Psoas muscle (tissue), 8 donors: ENCODE results near the gene VEPH1. TPM values are rescaled to one million over a fixed set of nuclear protein-coding genes. Genes with fewer than 3 reads are reported as not detected.

ENCODE experiments used
- ATAC-seq, 4 donors: fragments of 200-7000 bp; cut with Tn5 transposase; one replicate each; pipeline ENCODE4 v1.9.1; 2020; ENCODE audit warnings: moderate library complexity in 3 of 4, mild to moderate bottlenecking in 2 of 4
- DNase-seq, 2 donors: peaks; one replicate each; pipeline ENCODE4 v3.0.0-alpha.2; 2020
- H3K27ac ChIP-seq: fragments of 200-600 bp; one replicate; pipeline ENCODE4 v1.8.0; 2022
- H3K27me3 ChIP-seq, 3 donors: fragments of 200-600 bp in 1 of 3; one replicate each; pipeline versions ENCODE4 v1.6.1 to v1.8.0; 2013 to 2022; ENCODE audit warnings: low read length in 2 of 3, mild to moderate bottlenecking in 2 of 3, moderate library complexity in 1 of 3; ENCODE audit not compliant: insufficient read depth in 3 of 3
- H3K36me3 ChIP-seq, 2 donors: fragments of 200-600 bp in 1 of 2; one replicate each; pipeline versions ENCODE4 v1.6.1 to v1.8.0; 2013 to 2022; ENCODE audit warnings: low read depth in 1 of 2, mild to moderate bottlenecking in 1 of 2, moderate library complexity in 1 of 2; ENCODE audit not compliant: insufficient read depth in 1 of 2
- H3K4me1 ChIP-seq: fragments of 200-600 bp; one replicate; pipeline ENCODE4 v1.8.0; 2022
- H3K4me3 ChIP-seq: fragments of 200-600 bp; one replicate; pipeline ENCODE4 v1.8.0; 2022; ENCODE audit warnings: mild to moderate bottlenecking
- H3K9me3 ChIP-seq: fragments of 200-600 bp; one replicate; pipeline ENCODE4 v1.8.0; 2022
- CTCF ChIP-seq: fragments of 200-600 bp; IDR thresholded peaks from one replicate; pipeline ENCODE4 v1.8.0; 2022; ENCODE audit warnings: antibody characterized with exemption
- WGBS, 3 donors: extraction: QIAGEN DNeasy Blood & Tissue Kit; methylation state at CpG; one replicate each; pipeline versions ENCODE4 v1.1.6 to v1.1.7; 2013; 5-methylcytosine and 5-hydroxymethylcytosine counted together
- intact Hi-C, 2 donors: fragments of 100-400 bp; cut with DNase I; formaldehyde crosslinking; loops; one replicate each; pipeline versions ENCODE4 v1.11.0 to v1.14.2; 2022
- polyA plus RNA-seq, 3 donors: library from polyadenylated mRNA; stranded (reverse); fragments of 200-250 nt; gene quantifications; one replicate each; pipeline ENCODE4 v1.2.3, GENCODE V29; 2013
- total RNA-seq, 4 donors: library from RNA; stranded (reverse); fragmentation: NEBNext Ultra II Directional in 2 of 4; extraction: Animal tissue kit (Norgen Biotek cat#: 25700) in 2 of 4; gene quantifications; one replicate each; pipeline versions ENCODE4 v1.2.1 to v1.2.4, GENCODE V29; 2021 to 2023
- donor health status: healthy with polysubstance abuse.
- donor health status: DM: no; HTN: no; CAD: no; lungs with moderate emphysema.
- donor health status: Bipolar disorder and iron deficiency.
- donor health status: healthy.
- donor health status: DM: yes; HTN: yes; CAD: no.
- donor health status: DM: no; HTN: no; CAD: no.
- donor health status: DM: no; HTN: no; CAD: no.
- donor health status: DM: yes; HTN: yes; CAD: no.

VEPH1 gene
- total and polyA plus RNA-seq, 7 donors = 0.14 to 0.34 (median 0.25) TPM; not detected in 2

- DNase-seq = no peak
- TF ChIP-seq CTCF = no peak
These were observed 95.4 kb downstream of the VEPH1 start for GRCh38 chr3:157407769-157408168.

GRCh38 chr3:157406394-157406793, 96.8 kb downstream of the VEPH1 start:
- WGBS, 3 donors = 27 to 37% (median 33%) methylated on average over 5 of the region's 5 CpGs
- ATAC-seq (no peak), DNase-seq (no peak)
- no peak for TF ChIP-seq CTCF
- H3K27me3 ChIP-seq = no peaks in the 10 kb centered on the region
- H3K4me1 ChIP-seq = no peaks in the 10 kb centered on the region
- H3K27ac ChIP-seq = no peak overlapping the region
- H3K4me3 ChIP-seq = no peak overlapping the region
- no peaks in the 10 kb centered on the region for H3K9me3 ChIP-seq
- no peaks in the 10 kb centered on the region for H3K36me3 ChIP-seq
- intact Hi-C loops = no loop called here

More at GRCh38 chr3:157407769-157408168, 95.4 kb downstream of the VEPH1 start:
- Histone ChIP-seq H3K27ac (no peak overlapping the region), H3K4me1 (no peaks in the 10 kb centered on the region), H3K4me3 (no peak overlapping the region), H3K27me3 (no peaks in the 10 kb centered on the region), H3K36me3 (no peaks in the 10 kb centered on the region), H3K9me3 (no peaks in the 10 kb centered on the region)
- no peak for ATAC-seq
- intact Hi-C loops = no loop called here
- 61 to 78% (median 69%) methylated on average over 3 of the region's 3 CpGs for WGBS, 3 donors

GRCh38 chr3:157405457-157405856, 97.8 kb downstream of the VEPH1 start:
- intact Hi-C loops = no loop called here

GRCh38 chr3:157404381-157404780, 98.8 kb downstream of the VEPH1 start:
- no peak for ATAC-seq
- no peak for TF ChIP-seq CTCF
- H3K4me3 ChIP-seq = no peak overlapping the region

More at GRCh38 chr3:157405457-157405856, 97.8 kb downstream of the VEPH1 start:
- TF ChIP-seq CTCF = no peak
- ATAC-seq = no peak
- DNase-seq = no peak
- Histone ChIP-seq H3K27ac (no peak overlapping the region), H3K9me3 (no peaks in the 10 kb centered on the region), H3K4me1 (no peaks in the 10 kb centered on the region), H3K36me3 (no peaks in the 10 kb centered on the region), H3K27me3 (no peaks in the 10 kb centered on the region), H3K4me3 (no peak overlapping the region)
- WGBS, 3 donors = 49 to 58% (median 51%) methylated on average over 2 of the region's 2 CpGs

GRCh38 chr3:157398598-157398997, 104.6 kb downstream of the VEPH1 start:
- no peaks in the 10 kb centered on the region for H3K36me3 ChIP-seq
- H3K9me3 ChIP-seq = no peaks in the 10 kb centered on the region
- no peak overlapping the region for H3K27ac ChIP-seq
- no peaks in the 10 kb centered on the region for H3K4me1 ChIP-seq
- H3K27me3 ChIP-seq = no peaks in the 10 kb centered on the region
- intact Hi-C loops = no loop called here
- ATAC-seq = no peak
- no peak overlapping the region for H3K4me3 ChIP-seq
- WGBS, 3 donors = 92 to 98% (median 94%) methylated on average over 3 of the region's 3 CpGs
- no peak for TF ChIP-seq CTCF
- DNase-seq = no peak

More at GRCh38 chr3:157404381-157404780, 98.8 kb downstream of the VEPH1 start:
- no peaks in the 10 kb centered on the region for H3K9me3 ChIP-seq
- intact Hi-C loops = no loop called here
- H3K4me1 ChIP-seq = no peaks in the 10 kb centered on the region
- WGBS, 3 donors = 0 to 97% (median 54%) methylated on average over 1 of the region's 1 CpG
- no peak overlapping the region for H3K27ac ChIP-seq
- DNase-seq = no peak
- no peaks in the 10 kb centered on the region for H3K36me3 ChIP-seq
- no peaks in the 10 kb centered on the region for H3K27me3 ChIP-seq
